Neural cell (in vitro differentiated cells): ENCODE results near the gene KIF2A.

Source experiments
- TAF1 ChIP-seq: IDR thresholded peaks from 2 replicates; pipeline ENCODE4 v1.6.1; 2012; ENCODE audit warnings: low read depth
- TF ChIP-seq, protein P1 (sequence below): fragments of 450-650 bp; IDR thresholded peaks from 2 replicates; pipeline ENCODE4 v1.5.1; 2014; ENCODE audit warnings: antibody characterized with exemption, mild to moderate bottlenecking, moderate library complexity; ENCODE audit not compliant: poor library complexity, severe bottlenecking

GRCh38 chr5:62268234-62268633 is 37.8 kb upstream of the KIF2A start:
- TF ChIP-seq, protein P1, sequence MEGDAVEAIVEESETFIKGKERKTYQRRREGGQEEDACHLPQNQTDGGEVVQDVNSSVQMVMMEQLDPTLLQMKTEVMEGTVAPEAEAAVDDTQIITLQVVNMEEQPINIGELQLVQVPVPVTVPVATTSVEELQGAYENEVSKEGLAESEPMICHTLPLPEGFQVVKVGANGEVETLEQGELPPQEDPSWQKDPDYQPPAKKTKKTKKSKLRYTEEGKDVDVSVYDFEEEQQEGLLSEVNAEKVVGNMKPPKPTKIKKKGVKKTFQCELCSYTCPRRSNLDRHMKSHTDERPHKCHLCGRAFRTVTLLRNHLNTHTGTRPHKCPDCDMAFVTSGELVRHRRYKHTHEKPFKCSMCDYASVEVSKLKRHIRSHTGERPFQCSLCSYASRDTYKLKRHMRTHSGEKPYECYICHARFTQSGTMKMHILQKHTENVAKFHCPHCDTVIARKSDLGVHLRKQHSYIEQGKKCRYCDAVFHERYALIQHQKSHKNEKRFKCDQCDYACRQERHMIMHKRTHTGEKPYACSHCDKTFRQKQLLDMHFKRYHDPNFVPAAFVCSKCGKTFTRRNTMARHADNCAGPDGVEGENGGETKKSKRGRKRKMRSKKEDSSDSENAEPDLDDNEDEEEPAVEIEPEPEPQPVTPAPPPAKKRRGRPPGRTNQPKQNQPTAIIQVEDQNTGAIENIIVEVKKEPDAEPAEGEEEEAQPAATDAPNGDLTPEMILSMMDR: no peak
- TF ChIP-seq TAF1: no peak
